GM19193 (cell line): Measurements from ENCODE around the gene LIX1L.
A peak's percentile ranks its signal among the peaks of the same experiment; 100 is the strongest.

ENCODE experiments used
- POLR2A ChIP-seq: IDR thresholded peaks from 4 replicates; pipeline ENCODE4 v1.6.1; 2011; ENCODE audit not compliant: insufficient read depth, insufficient read length; ENCODE audit errors: extremely low read depth

The LIX1L gene

GRCh38 chr1:145961109-145961424 lies 3.2 kb upstream of the LIX1L start:
- TF ChIP-seq POLR2A = no peak

- TF ChIP-seq POLR2A = peak; percentile 49
Observed at GRCh38 chr1:145960468-145961108, 2.8 kb upstream of the LIX1L start.

- no peak for TF ChIP-seq POLR2A
Observed at GRCh38 chr1:145959957-145960467, 2.2 kb upstream of the LIX1L start.

- TF ChIP-seq POLR2A = no peak
Observed at GRCh38 chr1:145959333-145959732, 1.5 kb upstream of the LIX1L start.

- no peak for TF ChIP-seq POLR2A
Observed at GRCh38 chr1:145958734-145959133, 917 bp upstream of the LIX1L start.

GRCh38 chr1:145956781-145957442 lies 905 bp downstream of the LIX1L start:
- no peak for TF ChIP-seq POLR2A

- no peak for TF ChIP-seq POLR2A
Observed at GRCh38 chr1:145956361-145956760, 1.5 kb downstream of the LIX1L start.

GRCh38 chr1:145955436-145955835 lies 2.4 kb downstream of the LIX1L start:
- no peak for TF ChIP-seq POLR2A

- no peak for TF ChIP-seq POLR2A
Observed at GRCh38 chr1:145953861-145954260, 4.0 kb downstream of the LIX1L start.

GRCh38 chr1:145952903-145953302 lies 4.9 kb downstream of the LIX1L start:
- TF ChIP-seq POLR2A = no peak

GRCh38 chr1:145951526-145951925 lies 6.3 kb downstream of the LIX1L start:
- TF ChIP-seq POLR2A = no peak

GRCh38 chr1:145949219-145949618 lies 8.6 kb downstream of the LIX1L start:
- TF ChIP-seq POLR2A = no peak

- TF ChIP-seq POLR2A = no peak
Observed at GRCh38 chr1:145947551-145947950, 10.3 kb downstream of the LIX1L start.

- no peak for TF ChIP-seq POLR2A
Observed at GRCh38 chr1:145946477-145946986, 11.3 kb downstream of the LIX1L start.

GRCh38 chr1:145944532-145944931 lies 13.3 kb downstream of the LIX1L start:
- no peak for TF ChIP-seq POLR2A

- no peak for TF ChIP-seq POLR2A
Observed at GRCh38 chr1:145942871-145943270, 14.9 kb downstream of the LIX1L start.
